HEK293 (cell line): ENCODE results near the gene CIAPIN1.

Experiments used
- CTCF ChIA-PET: fragments of 350-600 bp; formaldehyde crosslinking; extraction: SDS; loops from one replicate; lab custom pipeline; 2021; ENCODE audit warnings: antibody characterized with exemption; lab: Yijun Ruan, JAX
- POLR2A ChIA-PET: fragments of 300-600 bp; formaldehyde crosslinking; extraction: SDS; loops from one replicate; lab custom pipeline; 2020; ENCODE audit warnings: antibody characterized with exemption, inconsistent platforms; lab: Yijun Ruan, JAX
- H3K27ac ChIP-seq: fragments of 200-500 bp; sonication (Bioruptor generic); 2 replicates; pipeline ENCODE4 v1.5.1; 2014; ENCODE audit warnings: low read depth, low read length, control low read depth, inconsistent platforms; ENCODE audit errors: extremely low read depth
- H3K36me3 ChIP-seq, 2 experiments: fragments of 200-500 bp in 1 of 2; sonication (Bioruptor generic) in 1 of 2; 1 replicate in 1 of 2; 2 replicates in 1 of 2; pipeline ENCODE4 v1.5.1; 2014 to 2017; ENCODE audit warnings: inconsistent platforms in 2 of 2, low read length in 2 of 2; ENCODE audit not compliant: control insufficient read depth in 2 of 2, insufficient read depth in 1 of 2
- H3K4me1 ChIP-seq: fragments of 200-500 bp; sonication (Bioruptor generic); 2 replicates; pipeline ENCODE4 v1.5.1; 2014; ENCODE audit warnings: mild to moderate bottlenecking, low read length, inconsistent platforms; ENCODE audit not compliant: control insufficient read depth, insufficient read depth
- H3K4me3 ChIP-seq: 2 replicates; pipeline ENCODE4 v1.5.1; 2011; ENCODE audit warnings: low read depth, mild to moderate bottlenecking, control low read depth, low read length, moderate library complexity
- H3K9me3 ChIP-seq: fragments of 200-500 bp; sonication (Bioruptor generic); 2 replicates; pipeline ENCODE4 v1.5.1; 2014; ENCODE audit warnings: low read depth, low read length, inconsistent platforms; ENCODE audit not compliant: control insufficient read depth, insufficient read depth
- SETDB1 ChIP-seq: IDR thresholded peaks from one replicate; pipeline ENCODE4 v1.6.1; 2017; ENCODE audit warnings: mild to moderate bottlenecking, low read length, moderate library complexity, mixed read lengths; ENCODE audit not compliant: insufficient read length
- ZNF133 ChIP-seq: fragments of 450-650 bp; formaldehyde crosslinking; IDR thresholded peaks from 2 replicates; pipeline ENCODE4 v1.5.1; 2016; ENCODE audit warnings: missing biosample characterization, missing genetic modification characterization
- ZNF16 ChIP-seq: fragments of 450-650 bp; formaldehyde crosslinking; IDR thresholded peaks from 2 replicates; pipeline ENCODE4 v1.5.1; 2016; ENCODE audit warnings: low read depth, missing biosample characterization, missing genetic modification characterization
- ZNF354C ChIP-seq: fragments of 450-650 bp; formaldehyde crosslinking; IDR thresholded peaks from 2 replicates; pipeline ENCODE4 v1.5.1; 2016; ENCODE audit warnings: missing biosample characterization, missing genetic modification characterization, low read depth, borderline replicate concordance
- ZNF366 ChIP-seq: fragments of 450-650 bp; formaldehyde crosslinking; conservative IDR thresholded peaks from 2 replicates; pipeline ENCODE4 v1.5.1; 2016; ENCODE audit warnings: missing biosample characterization, missing genetic modification characterization
- ZNF391 ChIP-seq: fragments of 450-650 bp; formaldehyde crosslinking; IDR thresholded peaks from 2 replicates; pipeline ENCODE4 v1.5.1; 2016; ENCODE audit warnings: low read depth, missing biosample characterization, missing genetic modification characterization, borderline replicate concordance
- ZNF629 ChIP-seq: fragments of 450-650 bp; formaldehyde crosslinking; IDR thresholded peaks from 2 replicates; pipeline ENCODE4 v1.5.1; 2017; ENCODE audit warnings: missing biosample characterization, missing genetic modification characterization
- ZNF785 ChIP-seq: fragments of 450-650 bp; formaldehyde crosslinking; IDR thresholded peaks from 2 replicates; pipeline ENCODE4 v1.5.1; 2016; ENCODE audit warnings: missing biosample characterization, missing genetic modification characterization
- TF ChIP-seq, protein P1 (sequence below): fragments of 450-650 bp; formaldehyde crosslinking; IDR thresholded peaks from 2 replicates; pipeline ENCODE4 v1.5.1; 2016; ENCODE audit warnings: missing biosample characterization, missing genetic modification characterization
- TF ChIP-seq, protein P2 (sequence below): fragments of 450-650 bp; formaldehyde crosslinking; IDR thresholded peaks from 2 replicates; pipeline ENCODE4 v1.5.1; 2016; ENCODE audit warnings: missing biosample characterization, missing genetic modification characterization
- TF ChIP-seq, protein P3 (sequence below): fragments of 450-650 bp; formaldehyde crosslinking; IDR thresholded peaks from 2 replicates; pipeline ENCODE4 v1.5.1; 2016; ENCODE audit warnings: missing biosample characterization, missing genetic modification characterization
- TF ChIP-seq, protein P4 (sequence below): fragments of 450-650 bp; formaldehyde crosslinking; IDR thresholded peaks from 2 replicates; pipeline ENCODE4 v1.5.1; 2016; ENCODE audit warnings: missing biosample characterization, missing genetic modification characterization
- TF ChIP-seq, protein P5 (sequence below): fragments of 450-650 bp; IDR thresholded peaks from 2 replicates; pipeline ENCODE4 v1.5.1; 2018; ENCODE audit warnings: missing biosample characterization, mild to moderate bottlenecking, missing genetic modification characterization

The CIAPIN1 gene

DNA sequence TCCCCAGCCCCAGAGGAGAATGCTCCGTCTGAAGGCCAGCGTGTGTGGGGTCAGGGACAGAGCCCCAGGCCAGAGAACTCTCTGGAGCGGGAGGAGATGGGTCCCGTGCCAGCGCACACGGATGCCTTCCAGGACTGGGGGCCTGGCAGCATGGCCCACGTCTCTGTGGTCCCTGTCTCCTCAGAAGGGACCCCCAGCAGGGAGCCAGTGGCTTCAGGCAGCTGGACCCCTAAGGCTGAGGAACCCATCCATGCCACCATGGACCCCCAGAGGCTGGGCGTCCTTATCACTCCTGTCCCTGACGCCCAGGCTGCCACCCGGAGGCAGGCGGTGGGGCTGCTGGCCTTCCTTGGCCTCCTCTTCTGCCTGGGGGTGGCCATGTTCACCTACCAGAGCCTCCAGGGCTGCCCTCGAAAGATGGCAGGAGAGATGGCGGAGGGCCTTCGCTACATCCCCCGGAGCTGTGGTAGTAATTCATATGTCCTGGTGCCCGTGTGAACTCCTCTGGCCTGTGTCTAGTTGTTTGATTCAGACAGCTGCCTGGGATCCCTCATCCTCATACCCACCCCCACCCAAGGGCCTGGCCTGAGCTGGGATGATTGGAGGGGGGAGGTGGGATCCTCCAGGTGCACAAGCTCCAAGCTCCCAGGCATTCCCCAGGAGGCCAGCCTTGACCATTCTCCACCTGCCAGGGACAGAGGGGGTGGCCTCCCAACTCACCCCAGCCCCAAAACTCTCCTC, 64.5 kb downstream of the CIAPIN1 start:
- Histone ChIP-seq H3K4me1 (0 out of 2 replicates have a peak, but pooled peaks cover 4% of the 10 kb centered on the region), H3K36me3 (no peaks in the 10 kb centered on the region)
- CTCF ChIA-PET, result interaction anchor here (0.6 kb wide), 1 partner anchor 81 kb away, joined by 3 read pairs; no protein-coding TSS in a partner anchor
- TF ChIP-seq ZNF785 (tag by site-specific recombination), result no peak
- TF ChIP-seq, protein P1, sequence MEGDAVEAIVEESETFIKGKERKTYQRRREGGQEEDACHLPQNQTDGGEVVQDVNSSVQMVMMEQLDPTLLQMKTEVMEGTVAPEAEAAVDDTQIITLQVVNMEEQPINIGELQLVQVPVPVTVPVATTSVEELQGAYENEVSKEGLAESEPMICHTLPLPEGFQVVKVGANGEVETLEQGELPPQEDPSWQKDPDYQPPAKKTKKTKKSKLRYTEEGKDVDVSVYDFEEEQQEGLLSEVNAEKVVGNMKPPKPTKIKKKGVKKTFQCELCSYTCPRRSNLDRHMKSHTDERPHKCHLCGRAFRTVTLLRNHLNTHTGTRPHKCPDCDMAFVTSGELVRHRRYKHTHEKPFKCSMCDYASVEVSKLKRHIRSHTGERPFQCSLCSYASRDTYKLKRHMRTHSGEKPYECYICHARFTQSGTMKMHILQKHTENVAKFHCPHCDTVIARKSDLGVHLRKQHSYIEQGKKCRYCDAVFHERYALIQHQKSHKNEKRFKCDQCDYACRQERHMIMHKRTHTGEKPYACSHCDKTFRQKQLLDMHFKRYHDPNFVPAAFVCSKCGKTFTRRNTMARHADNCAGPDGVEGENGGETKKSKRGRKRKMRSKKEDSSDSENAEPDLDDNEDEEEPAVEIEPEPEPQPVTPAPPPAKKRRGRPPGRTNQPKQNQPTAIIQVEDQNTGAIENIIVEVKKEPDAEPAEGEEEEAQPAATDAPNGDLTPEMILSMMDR (tag by site-specific recombination), result 0 out of 2 replicates have a peak, but pooled peaks have one; percentile 21
- TF ChIP-seq, all 188 proteins: peak for 1
- Histone ChIP-seq H3K9me3 (no peaks in the 10 kb centered on the region), H3K4me3 (no peak overlapping the region), H3K27ac (no peak overlapping the region)
- POLR2A ChIA-PET, result no interaction called here

DNA sequence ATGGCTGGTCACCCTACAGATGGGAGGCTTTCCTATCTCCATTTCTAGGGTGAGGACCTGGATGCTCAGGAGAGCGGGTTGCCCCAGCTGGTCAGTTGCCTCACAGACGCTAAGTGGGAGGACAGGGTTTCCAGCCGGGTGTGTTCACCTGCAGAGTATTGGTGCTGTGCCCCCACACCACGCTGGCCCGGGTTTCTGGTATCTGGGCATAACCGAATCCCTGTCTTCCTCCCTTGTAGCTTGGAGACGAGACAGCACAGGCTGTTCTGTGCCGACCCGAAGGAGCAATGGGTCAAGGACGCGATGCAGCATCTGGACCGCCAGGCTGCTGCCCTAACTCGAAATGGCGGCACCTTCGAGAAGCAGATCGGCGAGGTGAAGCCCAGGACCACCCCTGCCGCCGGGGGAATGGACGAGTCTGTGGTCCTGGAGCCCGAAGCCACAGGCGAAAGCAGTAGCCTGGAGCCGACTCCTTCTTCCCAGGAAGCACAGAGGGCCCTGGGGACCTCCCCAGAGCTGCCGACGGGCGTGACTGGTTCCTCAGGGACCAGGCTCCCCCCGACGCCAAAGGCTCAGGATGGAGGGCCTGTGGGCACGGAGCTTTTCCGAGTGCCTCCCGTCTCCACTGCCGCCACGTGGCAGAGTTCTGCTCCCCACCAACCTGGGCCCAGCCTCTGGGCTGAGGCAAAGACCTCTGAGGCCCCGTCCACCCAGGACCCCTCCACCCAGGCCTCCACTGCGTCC, 65.2 kb downstream of the CIAPIN1 start:
- TF ChIP-seq ZNF366 (tag by site-specific recombination) (no peak), SETDB1 (no peak), ZNF16 (no peak), ZNF354C (tag by site-specific recombination) (no peak), ZNF629 (no peak)
- TF ChIP-seq, protein P2, sequence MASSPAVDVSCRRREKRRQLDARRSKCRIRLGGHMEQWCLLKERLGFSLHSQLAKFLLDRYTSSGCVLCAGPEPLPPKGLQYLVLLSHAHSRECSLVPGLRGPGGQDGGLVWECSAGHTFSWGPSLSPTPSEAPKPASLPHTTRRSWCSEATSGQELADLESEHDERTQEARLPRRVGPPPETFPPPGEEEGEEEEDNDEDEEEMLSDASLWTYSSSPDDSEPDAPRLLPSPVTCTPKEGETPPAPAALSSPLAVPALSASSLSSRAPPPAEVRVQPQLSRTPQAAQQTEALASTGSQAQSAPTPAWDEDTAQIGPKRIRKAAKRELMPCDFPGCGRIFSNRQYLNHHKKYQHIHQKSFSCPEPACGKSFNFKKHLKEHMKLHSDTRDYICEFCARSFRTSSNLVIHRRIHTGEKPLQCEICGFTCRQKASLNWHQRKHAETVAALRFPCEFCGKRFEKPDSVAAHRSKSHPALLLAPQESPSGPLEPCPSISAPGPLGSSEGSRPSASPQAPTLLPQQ (tag by site-specific recombination), result no peak
- TF ChIP-seq, protein P3, sequence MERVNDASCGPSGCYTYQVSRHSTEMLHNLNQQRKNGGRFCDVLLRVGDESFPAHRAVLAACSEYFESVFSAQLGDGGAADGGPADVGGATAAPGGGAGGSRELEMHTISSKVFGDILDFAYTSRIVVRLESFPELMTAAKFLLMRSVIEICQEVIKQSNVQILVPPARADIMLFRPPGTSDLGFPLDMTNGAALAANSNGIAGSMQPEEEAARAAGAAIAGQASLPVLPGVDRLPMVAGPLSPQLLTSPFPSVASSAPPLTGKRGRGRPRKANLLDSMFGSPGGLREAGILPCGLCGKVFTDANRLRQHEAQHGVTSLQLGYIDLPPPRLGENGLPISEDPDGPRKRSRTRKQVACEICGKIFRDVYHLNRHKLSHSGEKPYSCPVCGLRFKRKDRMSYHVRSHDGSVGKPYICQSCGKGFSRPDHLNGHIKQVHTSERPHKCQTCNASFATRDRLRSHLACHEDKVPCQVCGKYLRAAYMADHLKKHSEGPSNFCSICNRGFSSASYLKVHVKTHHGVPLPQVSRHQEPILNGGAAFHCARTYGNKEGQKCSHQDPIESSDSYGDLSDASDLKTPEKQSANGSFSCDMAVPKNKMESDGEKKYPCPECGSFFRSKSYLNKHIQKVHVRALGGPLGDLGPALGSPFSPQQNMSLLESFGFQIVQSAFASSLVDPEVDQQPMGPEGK (tag by site-specific recombination), result no peak
- TF ChIP-seq, protein P4, sequence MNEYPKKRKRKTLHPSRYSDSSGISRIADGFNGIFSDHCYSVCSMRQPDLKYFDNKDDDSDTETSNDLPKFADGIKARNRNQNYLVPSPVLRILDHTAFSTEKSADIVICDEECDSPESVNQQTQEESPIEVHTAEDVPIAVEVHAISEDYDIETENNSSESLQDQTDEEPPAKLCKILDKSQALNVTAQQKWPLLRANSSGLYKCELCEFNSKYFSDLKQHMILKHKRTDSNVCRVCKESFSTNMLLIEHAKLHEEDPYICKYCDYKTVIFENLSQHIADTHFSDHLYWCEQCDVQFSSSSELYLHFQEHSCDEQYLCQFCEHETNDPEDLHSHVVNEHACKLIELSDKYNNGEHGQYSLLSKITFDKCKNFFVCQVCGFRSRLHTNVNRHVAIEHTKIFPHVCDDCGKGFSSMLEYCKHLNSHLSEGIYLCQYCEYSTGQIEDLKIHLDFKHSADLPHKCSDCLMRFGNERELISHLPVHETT, result no peak
- CTCF ChIA-PET, result interaction anchor here (0.6 kb wide), 1 partner anchor 81 kb away, joined by 3 read pairs; no protein-coding TSS in a partner anchor
- H3K36me3 ChIP-seq, result no peaks in the 10 kb centered on the region
- H3K9me3 ChIP-seq, result no peaks in the 10 kb centered on the region
- H3K4me3 ChIP-seq, result no peak overlapping the region
- POLR2A ChIA-PET, result no interaction called here
- 0 out of 2 replicates have a peak, but pooled peaks cover 5% of the 10 kb centered on the region for H3K4me1 ChIP-seq
- no peak overlapping the region for H3K27ac ChIP-seq

DNA sequence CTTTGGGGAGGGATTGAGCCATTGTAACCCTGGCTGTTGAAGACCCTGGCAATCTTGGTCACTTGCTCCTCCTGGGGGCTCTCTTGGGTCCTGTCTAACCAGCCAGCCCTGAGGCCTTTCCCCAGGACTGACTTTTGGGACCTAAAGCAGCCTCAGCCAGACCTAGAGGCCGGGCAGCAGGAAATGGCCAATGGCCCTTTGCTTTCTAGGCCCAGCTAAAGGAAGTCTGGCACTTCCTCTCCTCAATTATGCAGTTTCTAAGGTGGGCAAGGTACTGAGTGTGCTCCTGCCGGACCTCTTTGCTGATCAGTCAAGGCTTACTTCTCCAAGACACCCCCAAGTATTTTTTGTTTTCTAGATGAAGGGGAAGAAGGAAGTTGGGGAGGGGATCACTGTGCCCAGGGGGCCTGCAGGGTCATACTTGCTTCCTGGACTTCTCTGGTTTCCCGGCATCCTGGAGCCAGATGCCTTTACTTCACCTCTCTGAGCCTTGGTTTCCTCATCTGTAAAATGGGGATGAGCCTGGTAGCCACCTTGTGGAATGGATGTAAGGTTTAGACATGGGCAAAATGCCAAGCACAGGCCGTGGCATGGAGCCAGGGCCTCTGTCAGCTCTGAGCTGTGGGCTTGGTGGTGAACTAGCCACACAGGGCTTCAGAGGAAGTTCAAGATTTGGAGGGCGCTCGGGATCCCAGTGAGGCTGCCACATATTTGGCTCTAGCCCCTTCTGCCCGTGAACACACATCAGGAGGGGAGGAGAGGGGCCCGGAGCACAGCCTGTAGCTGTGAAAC, 66.3 kb downstream of the CIAPIN1 start:
- no peak overlapping the region for H3K27ac ChIP-seq
- no peaks in the 10 kb centered on the region for H3K36me3 ChIP-seq
- ChIA-PET CTCF (no interaction called here), POLR2A (no interaction called here)
- TF ChIP-seq, protein P5, sequence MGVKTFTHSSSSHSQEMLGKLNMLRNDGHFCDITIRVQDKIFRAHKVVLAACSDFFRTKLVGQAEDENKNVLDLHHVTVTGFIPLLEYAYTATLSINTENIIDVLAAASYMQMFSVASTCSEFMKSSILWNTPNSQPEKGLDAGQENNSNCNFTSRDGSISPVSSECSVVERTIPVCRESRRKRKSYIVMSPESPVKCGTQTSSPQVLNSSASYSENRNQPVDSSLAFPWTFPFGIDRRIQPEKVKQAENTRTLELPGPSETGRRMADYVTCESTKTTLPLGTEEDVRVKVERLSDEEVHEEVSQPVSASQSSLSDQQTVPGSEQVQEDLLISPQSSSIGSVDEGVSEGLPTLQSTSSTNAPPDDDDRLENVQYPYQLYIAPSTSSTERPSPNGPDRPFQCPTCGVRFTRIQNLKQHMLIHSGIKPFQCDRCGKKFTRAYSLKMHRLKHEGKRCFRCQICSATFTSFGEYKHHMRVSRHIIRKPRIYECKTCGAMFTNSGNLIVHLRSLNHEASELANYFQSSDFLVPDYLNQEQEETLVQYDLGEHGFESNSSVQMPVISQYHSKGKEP (tag by site-specific recombination), result no peak
- no peak for TF ChIP-seq ZNF133
- no peak for TF ChIP-seq ZNF391 (tag by site-specific recombination)
- TF ChIP-seq, all 188 proteins: peak for 0
- H3K9me3 ChIP-seq, result no peaks in the 10 kb centered on the region
- H3K4me1 ChIP-seq, result 0 out of 2 replicates have a peak, but pooled peaks cover 5% of the 10 kb centered on the region
- H3K4me3 ChIP-seq, result no peak overlapping the region
